ENCODE measurements around the gene FBXW12.

GRCh38 chr3:48369693-48370332 is 2.2 kb upstream of the FBXW12 start:
- no peak for TF ChIP-seq CTCF (IDR thresholded peaks at IDR 0.05)
- no peak for TF ChIP-seq POLR2A (IDR thresholded peaks at IDR 0.05)
- TF ChIP-seq POLR2AphosphoS5 (IDR thresholded peaks at IDR 0.05), result no peak

Measured in transverse colon (tissue), 4 donors.